Stimulated activated naive CD8-positive, alpha-beta T cell treated with anti-CD3 and anti-CD28 coated beads, Interleukin-15, Interleukin-2, amounts not matched to agents 100 U/mL and 50 U/mL, for 24 hours (primary cell): ENCODE data around the gene ALX4.
A peak's percentile ranks its signal among the peaks of the same experiment; 100 is the strongest.

Experiments
- ATAC-seq: fragments of 150-1000 bp; cut with Tn5 transposase; one replicate; pipeline ENCODE4 v1.10.0; 2021
- DNase-seq: peaks from one replicate; pipeline ENCODE4 v3.0.0; 2021

The ALX4 gene

DNA sequence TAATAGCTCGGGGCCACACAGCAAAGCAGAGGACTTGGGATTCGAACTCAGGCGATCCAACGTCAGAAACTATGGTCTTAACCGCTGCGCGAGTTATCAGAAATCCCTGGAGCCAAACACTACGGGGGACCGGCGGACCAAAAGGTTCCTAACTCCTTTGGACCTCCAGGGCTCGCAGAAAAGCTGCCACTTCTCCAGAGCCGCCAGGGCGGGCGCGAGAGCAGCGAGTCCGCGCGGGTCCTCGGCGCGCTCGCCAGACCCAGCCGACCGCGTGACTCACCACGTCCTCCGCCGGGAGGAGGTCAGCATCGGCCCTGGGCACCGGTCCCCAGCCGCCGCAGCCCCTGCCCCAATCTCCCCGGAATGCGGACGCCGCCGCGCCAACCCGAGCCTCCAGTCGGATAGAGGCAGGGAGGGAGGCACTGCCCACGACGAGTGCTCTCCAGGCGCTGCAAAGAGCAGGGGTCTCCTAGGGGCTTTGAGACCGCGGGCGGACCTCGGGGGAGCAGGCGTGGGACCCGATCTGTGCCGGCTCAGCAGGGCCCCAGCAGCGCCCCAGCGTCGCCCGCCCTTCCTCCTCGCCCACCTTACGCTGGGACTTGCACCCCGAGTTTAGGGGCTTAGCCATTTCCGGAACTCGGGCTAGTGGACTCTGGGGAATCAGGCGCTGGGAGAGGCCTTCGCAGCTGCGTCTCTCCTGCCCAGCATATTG lies 6.2 kb upstream of the ALX4 start:
- no peak for ATAC-seq
- DNase-seq: no peak

DNA sequence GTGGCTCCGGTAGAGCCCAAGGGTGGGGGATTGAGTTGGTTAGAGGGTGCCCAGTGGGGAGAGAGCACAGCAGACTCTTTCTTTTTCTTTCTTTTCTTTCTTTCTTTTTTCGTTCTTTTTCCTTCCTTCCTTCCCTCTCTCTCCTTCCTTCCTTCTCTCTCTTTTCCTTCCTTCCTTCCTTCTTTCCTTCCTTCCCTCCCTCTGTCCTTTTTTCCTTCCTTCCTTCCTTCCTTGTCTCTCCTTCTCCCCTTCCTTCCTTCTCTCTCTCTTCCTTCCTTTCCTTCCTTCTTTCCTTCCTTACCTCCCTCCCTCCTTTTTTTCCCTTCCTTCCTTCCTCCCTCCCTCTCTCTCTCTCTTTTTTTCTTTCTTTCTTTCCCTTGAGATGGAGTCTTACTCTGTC lies 4.8 kb upstream of the ALX4 start:
- DNase-seq: no peak
- no peak for ATAC-seq

DNA sequence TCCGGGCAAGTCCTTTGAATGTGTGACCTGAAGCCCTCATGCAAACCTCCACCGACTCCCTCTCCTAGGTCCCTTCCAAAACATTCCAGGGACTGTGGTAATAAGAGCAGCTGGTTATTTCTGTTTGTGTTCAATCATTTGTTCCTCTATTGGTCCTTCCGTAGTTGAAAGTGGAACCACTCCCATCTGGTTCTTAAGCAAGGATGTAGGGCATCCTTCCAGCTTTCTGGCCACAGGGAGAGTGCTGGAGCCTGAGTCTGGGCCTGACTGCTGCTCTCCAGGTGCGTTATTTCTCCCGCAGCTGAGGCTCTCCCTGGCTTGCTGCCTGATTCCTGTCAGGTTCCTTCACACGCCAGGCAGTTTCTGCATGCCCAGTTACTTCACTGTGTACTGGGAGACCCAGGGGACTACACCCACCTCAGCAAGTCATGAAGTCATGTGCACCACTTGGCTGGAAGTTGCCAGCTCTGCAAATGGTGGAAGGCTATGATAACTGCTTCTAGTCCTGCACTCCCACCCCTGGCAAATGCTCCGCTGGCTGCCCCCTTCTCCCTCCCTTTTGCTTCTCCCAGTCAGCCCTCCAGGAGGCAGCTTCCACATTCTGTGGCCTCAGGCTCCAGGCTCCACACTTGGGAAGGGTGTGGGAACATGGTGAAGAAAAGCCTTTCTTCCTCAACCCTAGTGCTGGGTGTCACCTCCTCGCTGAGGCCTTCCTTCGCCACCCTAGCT lies 4.0 kb upstream of the ALX4 start:
- DNase-seq: no peak
- ATAC-seq: no peak

DNA sequence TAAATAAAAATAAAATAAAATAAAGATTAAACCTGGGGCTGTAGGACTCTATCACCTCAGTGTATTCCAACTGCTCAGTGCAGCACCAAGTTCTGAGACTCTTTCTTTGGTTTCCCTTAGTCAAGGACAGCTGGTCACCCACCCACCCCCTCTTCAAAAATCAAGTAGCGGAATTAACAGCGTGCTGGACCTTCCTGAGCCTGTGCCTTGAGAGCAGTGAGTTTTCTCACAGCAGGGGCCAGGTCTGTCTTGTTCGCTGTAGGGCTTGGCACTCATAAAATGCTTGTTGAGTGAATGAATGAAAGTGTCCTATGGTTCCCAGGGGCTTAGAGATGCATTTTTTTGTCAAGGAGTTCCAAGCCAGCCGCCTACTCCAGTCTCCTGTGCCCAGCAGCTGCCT lies 2.9 kb upstream of the ALX4 start:
- no peak for DNase-seq
- no peak for ATAC-seq

DNA sequence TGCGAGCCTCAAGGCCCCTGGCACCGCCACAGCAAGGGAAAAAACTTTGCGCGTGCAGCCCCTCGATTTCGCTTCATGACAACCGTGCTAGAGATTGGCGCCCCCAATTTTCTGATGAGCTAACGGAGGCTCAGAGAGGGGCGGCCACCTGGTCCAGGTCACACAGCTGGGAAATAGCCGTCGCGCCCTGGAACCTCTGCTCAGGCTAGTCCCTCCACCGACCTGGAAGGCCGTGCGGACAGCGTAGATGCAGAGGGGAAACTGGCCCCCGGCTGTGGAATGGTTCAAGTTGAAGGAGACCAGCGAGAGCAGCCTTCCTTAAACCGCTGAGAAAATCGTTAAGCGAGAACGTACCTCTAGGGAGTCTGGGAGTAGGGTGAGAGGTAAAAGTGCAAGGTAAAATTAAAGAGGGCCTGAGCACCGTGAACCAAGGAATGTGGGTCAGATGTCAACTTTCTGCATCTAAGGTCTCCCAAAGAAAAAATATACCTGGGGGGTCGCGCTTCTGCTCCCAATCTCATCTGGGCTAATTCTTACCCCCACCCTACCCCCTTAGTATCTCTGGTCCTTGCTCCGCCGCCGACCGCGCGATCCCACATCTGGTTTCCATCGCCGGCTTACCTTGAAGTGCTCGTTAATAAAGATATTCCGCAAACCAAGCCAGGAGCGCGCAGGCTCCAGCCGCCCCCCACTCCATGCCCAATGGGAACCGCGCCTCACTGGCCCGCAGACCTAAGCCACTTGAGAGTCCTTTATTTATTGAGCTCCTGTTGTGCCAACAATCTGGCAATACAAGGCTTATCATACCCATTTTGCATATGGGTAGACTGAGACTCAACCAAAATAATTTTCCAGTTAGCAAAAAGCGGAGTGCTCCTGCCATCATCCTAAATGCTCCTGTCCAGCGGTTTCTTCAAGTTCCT lies 1.7 kb upstream of the ALX4 start:
- no peak for ATAC-seq
- no peak for DNase-seq

DNA sequence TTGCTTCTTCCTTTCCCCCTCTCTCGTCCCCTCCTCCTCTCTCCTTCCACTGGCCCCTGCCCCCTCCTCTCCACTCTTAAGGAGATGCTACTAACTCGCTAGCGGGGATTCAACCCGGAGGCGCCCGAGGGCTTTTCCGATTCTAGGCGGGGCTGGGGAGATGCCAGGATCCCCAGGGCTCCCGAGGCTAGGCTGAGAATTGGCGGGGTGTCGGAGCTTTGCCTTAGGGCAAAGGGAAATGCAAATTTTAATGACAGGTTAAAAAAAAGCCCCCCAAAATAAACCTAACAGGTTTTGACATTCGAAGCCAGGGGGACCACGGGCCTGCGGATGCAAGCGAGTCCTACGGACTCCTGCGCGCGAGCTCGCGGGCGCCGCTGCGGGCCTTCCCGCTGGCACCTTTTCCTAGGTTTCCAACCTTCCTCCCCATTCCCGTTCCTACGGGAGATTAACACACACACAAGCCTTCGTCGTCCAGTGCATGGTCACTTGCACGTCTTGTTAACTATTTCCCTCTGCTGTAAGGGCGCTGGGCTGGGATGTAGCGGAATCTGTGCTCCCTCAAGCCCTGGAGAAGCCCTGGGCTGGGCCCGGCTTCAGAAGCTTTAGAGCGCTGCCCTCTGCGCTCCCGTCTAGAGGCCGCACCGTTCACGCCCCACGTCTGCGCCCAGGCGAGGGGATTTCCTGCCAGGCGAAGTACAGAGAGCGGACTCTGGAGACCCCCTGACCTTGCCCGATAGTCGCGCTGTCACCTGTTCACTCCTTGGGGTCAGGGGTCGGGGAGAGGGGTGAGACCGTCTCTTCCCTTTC lies 729 bp upstream of the ALX4 start:
- ATAC-seq (no peak), DNase-seq (no peak)

DNA sequence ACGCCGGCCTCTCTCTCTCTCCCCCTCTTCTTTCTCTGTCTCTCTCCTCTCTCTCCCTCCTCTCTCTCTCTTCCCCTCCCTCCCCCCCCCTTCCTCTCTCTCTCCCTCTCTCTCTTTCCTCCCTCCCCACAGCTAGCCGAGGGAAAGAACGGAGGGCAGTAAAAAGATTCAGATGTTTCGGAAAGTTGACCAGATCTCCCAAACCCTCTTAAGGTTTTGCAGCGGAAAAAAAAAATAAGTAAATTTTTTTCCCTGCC lies 195 bp upstream of the ALX4 start:
- ATAC-seq: no peak
- DNase-seq: no peak

DNA sequence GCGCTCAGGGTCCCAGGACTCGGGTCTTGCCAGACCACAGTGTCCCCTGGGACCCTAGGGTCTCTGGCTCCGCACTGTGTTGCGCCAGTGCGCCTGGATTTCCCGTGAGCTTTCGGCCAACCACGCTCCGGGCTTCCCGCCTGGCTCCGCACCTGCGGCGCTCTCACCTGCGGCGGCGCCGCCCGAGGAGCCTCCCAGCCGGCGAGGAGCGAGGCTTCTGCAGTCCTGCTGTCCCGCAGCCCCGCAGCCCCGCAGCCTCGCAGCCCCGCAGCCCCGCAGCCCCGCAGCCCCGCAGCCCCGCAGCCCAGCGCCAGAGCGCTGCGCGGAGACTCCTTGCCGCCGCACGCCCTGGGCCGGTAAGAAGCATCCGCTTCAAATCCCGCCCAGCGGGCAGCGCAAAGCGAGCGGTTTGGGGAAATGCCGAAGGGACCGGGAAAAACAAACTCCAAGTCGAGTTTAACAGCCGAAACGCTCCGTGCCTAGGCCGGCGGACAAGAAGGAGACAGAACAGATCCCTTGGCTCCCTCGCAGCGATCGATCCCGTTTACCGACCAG lies 939 bp downstream of the ALX4 start:
- ATAC-seq: no peak
- DNase-seq: no peak

DNA sequence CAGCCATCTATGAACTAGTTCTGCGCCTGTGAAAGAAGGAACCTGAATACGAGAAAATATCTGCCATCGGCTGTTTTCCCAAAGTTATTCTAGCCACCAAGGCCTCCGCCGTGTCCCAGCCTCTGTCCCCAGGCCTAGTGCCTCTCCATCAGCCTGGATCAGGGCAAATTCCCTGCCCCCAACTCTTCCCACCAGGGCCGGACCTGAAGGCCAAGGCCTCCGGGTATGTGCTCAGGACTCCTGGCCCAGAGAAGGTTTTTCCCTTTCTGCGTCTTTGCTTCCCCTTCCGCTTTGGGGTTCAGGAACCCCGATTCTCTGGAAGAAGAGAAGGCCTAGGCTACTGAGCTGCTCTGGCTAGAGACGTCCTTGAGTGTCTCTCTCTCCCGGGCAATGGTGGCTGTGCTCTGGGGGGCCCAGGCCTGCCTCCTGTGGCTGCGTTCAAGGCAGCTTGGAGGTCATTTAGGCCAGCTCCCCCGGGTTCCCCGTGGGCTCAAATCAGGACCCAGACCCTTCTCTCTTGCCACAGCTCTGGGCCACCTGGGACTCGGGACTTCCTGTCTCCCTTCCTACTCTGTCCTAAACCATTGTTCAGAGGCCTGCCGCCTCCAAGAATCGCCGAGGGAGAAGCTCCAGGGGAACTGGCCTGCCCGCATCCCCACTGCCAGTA lies 1.6 kb downstream of the ALX4 start:
- ATAC-seq (no peak), DNase-seq (no peak)

DNA sequence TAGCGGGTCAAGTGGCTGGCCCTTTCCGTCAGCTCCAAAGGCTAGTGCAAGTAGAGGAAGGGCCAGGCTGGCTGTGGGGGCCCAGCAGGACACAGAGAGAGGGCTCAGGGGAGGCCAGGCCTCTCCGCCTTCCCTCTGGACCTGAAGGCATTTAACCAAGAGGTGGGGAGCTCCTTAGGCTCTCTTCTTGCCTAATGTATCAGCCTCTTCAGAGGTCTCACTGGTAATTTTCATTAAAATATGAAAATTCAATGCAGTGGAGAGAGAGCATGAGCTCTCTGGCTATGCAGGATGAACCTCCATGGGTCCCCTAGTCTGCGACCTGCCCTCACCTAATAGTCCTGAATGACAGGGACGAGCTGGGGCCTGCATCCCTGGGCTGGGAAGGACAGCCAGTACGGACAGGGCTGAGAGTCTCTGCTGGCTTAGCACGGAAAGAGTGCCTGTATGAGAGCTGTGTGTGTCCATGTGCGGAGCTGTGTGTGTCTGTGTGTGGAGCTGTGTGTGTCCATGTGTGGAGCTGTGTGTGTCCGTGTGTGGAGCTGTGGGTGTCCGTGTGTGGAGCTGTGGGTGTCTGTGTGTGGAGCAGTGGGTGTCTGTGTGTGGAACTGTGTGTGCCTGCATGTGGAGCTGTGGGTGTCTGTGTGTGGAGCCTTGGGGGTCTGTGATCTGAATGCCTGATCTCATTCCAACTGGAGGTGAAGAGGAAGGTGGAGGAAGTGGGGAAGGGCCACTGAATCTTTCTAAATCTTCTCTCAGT lies 2.4 kb downstream of the ALX4 start:
- DNase-seq (no peak), ATAC-seq (no peak)

DNA sequence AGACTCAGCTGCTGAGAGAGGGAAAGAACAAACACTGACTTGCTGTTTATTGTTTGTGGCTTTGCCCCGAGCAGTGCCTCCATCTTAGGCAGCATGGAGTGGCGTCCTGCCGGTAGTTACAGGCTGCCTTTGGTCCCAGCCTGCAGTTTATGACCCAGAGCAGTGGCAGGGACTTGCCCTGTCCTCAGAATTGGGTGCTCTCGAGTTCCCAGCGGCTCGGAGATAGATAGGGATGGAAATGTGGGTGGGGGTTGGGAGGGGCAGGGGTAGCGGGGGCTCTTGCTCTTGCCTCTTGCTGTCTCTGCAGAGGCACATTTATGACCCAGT lies 3.1 kb downstream of the ALX4 start:
- no peak for DNase-seq
- no peak for ATAC-seq

DNA sequence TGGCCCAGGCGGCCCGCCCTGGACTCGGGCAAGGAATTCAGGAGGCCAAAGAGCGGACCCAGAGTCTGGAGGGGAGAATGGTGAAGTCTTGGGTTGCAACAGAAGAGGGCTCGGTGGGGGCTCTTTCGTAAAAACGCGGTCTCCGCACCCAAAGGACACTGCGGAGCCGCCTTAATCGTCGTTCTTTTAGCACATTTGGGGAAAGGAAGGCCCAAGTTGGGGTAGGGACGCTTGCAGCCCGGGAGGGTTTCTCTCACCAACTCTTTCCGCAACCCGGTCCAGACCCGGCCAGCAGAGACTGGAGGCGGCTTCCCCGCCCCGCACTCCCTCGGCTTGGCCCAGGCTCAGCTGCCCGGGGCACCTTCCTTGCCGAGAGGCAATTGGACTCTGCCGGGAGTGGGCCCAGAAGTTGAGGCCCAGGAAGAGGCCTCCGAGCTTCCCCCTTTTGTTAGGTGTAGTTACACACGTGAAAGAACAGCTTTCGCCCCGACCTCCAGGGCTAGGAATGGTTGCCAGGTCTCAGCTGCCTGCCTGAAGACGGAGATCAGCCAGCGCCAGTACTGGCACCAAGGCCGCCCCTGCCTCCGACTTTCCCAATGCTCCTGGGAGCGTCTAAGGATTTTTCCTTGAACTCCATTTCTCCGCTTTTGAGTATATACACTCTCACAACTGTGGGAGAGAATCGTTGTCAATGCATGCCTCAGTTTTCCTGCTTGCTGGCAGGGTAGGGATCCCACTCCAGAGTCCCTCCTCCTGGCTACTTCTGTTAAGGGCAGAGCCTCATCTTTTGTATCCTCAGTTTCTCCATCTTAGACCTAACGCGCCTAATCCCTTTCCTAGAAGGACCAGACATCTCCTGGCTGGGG lies 3.7 kb downstream of the ALX4 start:
- DNase-seq (no peak), ATAC-seq (no peak)

DNA sequence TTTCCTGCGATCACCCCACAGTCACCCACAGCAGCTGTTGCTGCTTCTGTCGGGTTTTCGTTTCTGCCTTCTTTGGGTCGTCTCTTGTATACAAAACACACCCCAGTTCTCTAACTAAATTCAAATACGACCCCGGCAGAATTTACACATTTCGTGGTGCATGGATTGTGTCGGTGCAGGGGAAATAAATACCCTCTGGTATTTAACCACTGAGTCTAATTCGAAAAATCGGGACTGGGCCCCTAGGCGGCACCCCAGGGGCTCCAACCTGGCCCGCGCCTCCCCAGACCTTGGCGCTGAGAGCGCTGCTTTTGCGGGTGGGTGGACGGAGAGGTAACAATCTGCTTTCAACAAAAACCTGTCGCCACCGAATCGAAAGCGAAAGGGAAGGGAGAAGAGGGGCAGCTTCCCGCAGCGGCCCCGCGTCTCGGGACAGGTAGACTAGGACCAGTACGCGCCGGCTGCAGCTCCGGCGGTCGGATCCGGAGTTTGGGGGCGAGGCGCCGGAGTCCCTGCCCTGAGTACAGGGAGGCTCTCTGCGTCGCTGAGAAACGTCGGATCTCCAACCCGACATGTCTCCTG lies 4.4 kb downstream of the ALX4 start:
- peak; percentile 44 for DNase-seq
- ATAC-seq: no peak

DNA sequence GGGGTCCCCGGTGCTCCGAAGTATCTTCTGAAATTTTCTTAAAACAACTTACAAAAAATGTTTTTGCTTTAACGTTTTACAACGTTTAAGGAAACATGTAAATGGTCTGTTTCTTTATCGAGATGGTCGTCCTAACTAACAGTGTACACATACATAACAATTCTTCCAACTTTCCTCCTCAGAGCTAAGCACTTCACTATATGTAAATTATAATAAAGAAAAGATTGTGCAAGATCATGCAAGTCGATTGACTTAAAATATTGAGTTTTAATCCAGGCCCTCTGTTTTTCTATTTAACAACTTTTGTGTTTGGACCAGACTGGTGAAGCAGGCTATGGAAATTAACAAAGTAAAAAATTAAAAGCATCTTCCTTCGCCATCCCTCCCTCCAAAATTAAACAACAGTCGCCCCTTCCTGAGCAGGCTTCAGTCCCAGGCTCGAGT lies 4.9 kb downstream of the ALX4 start:
- ATAC-seq (no peak), DNase-seq (no peak)

DNA sequence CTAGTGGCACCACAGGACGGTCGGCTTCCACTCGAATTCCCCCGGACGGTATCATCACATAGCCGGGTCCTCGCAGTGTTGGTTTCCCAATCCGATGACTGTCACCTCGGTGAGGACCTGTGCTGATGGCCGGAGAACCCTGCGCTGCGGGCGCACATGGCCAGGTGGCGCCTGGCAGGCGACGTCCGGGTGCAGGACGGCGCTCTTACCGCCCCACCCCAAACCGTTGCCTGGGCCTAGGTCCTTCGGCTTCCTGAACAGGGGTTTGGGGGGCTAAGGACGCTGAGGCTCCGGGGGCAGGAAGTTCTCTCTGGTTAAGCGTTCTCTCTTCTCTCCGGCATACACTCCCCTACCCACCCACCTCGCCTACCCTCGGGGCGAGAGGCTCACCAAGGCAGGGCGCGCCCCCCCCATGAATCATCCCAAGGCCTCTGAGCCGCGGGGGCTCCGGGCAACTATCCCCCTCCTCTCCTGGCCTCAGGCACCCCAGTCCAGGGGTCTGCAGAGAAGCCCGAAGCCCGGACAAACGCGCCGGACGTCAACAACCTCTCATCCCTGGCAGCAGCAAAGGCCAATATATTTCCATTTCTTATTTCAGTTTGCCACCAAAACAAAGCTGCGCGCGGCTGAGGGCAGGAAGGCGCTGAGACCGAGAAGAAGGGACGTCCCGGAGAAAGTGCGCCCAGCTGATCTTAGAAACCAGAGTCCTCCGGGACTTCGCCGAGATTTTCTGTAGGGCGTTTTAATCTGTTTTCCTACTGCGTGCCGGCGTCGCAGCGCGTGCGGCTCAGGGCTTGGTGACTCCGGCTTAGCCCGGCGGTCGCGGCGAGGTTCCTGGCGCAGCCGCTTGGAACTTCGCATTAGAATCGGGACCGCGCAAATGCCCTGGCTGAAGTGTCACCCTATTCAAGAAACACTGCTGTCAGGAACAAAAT lies 5.6 kb downstream of the ALX4 start:
- ATAC-seq: no peak
- no peak for DNase-seq

DNA sequence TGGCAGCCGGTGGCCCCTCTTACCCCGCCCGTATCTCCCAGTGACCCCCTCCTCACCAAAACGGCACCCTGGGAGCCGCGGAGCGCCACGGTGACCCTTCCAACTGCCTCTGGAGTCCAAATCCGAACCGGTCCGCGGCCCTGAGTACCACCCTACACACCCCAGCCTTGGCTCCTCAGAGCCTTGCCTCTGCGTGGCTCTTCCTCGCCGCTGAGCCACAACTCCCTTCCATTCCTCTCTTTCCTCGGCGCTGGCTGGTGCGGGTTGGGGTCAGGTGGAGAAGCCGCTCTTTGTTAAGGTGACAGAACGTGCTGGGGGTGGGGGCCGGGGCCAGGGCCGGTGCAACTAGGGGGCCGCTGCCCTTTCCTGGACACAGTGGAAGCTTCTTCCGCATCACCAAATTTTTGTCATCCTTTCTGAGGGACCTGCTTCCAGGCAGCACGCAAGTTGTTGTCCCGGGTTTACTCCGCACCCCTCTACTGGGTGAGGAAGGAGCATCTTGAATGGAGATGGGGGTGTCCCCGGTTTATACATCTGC lies 6.5 kb downstream of the ALX4 start:
- ATAC-seq: no peak
- DNase-seq: no peak

DNA sequence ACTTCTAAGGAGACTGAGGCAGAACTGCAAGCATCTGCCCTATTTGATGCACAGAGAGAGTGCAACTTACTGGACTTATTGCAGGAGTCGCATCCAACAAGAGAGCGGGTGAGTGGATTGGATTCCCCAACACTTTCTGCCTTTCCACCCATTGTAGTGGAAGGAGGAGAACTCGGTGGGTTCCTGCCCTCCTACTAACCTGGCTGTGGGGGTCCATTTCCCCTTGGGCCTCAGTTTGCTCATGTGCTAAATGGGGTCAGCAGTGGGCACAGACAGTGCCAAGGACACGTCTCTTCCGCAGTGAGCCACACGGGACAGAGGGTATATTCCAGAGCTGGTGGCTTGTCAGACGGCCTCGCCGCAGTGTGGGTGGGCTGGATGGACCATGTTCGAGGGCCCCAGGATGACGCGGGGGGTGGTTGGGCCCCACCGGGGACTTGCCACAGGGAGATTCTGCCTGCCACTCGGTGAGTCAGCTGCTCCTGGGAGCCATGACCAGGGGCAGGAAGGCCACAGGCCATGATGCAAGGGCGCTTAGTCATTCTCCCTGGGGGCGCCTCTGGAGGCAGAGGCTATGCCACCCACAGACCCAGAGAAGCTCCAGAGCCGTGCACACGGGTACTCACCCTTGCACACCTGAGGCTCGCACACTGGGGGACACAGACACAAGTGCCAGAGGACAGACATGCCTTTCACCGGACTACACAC lies 8.2 kb downstream of the ALX4 start:
- ATAC-seq (peak; percentile 56), DNase-seq (no peak)
